IMR-90 (cell line): ENCODE measurements around the gene CLUH. TPM values are rescaled to one million over a fixed set of nuclear protein-coding genes. Genes with fewer than 3 reads are reported as not detected.
"Not testable (repeated sequence)": the region's sequence is repeated elsewhere in the genome, so short reads cannot be mapped to it uniquely, and the experiment has no call there.

Experiments used
- ATAC-seq: fragments of 200-7000 bp; cut with Tn5 transposase; 2 replicates; pipeline ENCODE4 v1.9.1; 2020; ENCODE audit warnings: low read depth, mild to moderate bottlenecking, moderate library complexity
- BruUV-seq: library from RNA; stranded (reverse); fragments of 400-500 nt; replicated peaks from 2 replicates; lab custom pipeline; 2021; lab: Mats Ljungman, UMichigan
- CTCF ChIA-PET: fragments of 300-600 bp; formaldehyde crosslinking; extraction: SDS; loops from one replicate; lab custom pipeline; 2021; ENCODE audit warnings: antibody characterized with exemption; lab: Yijun Ruan, JAX
- POLR2A ChIA-PET: fragments of 300-600 bp; sonication (Branson Sonifier 250); formaldehyde crosslinking; loops from one replicate; lab custom pipeline; 2022; ENCODE audit warnings: antibody characterized with exemption; ENCODE audit not compliant: unreplicated experiment; lab: Charles Lee
- DNase-seq: peaks from one replicate; pipeline ENCODE4 v3.0.0; 2013
- H2AFZ ChIP-seq: replicated peaks from 2 replicates; pipeline ENCODE3; 2013; ENCODE audit warnings: low read length, mild to moderate bottlenecking; ENCODE audit not compliant: poor library complexity
- H2AK5ac ChIP-seq: 2 replicates; pipeline ENCODE4 v1.6.1; 2013; ENCODE audit warnings: low read depth, low read length, inconsistent platforms
- H2AK9ac ChIP-seq: replicated peaks from 2 replicates; pipeline ENCODE3; 2013; ENCODE audit warnings: mild to moderate bottlenecking, low read depth, low read length, moderate library complexity; ENCODE audit not compliant: poor library complexity
- H2BK120ac ChIP-seq: 2 replicates; pipeline ENCODE4 v1.6.1; 2013; ENCODE audit warnings: low read depth, low read length, inconsistent platforms
- H2BK15ac ChIP-seq: 3 replicates; pipeline ENCODE4 v1.6.1; 2013; ENCODE audit warnings: low read depth, low read length, inconsistent platforms
- H2BK20ac ChIP-seq: 2 replicates; pipeline ENCODE4 v1.6.1; 2013; ENCODE audit warnings: low read depth, mild to moderate bottlenecking, inconsistent platforms, low read length, moderate library complexity
- H2BK5ac ChIP-seq: 2 replicates; pipeline ENCODE4 v1.6.1; 2013; ENCODE audit warnings: mild to moderate bottlenecking, low read depth, low read length, inconsistent platforms; ENCODE audit not compliant: poor library complexity, severe bottlenecking
- H3K14ac ChIP-seq: replicated peaks from 2 replicates; pipeline ENCODE4 v1.6.1; 2013; ENCODE audit warnings: low read depth, low read length, inconsistent platforms
- H3K18ac ChIP-seq: 2 replicates; pipeline ENCODE4 v1.6.1; 2013; ENCODE audit warnings: low read depth, low read length, control low read depth
- H3K23ac ChIP-seq: 2 replicates; pipeline ENCODE4 v1.6.1; 2013; ENCODE audit warnings: low read depth, low read length, inconsistent platforms
- H3K27ac ChIP-seq: 2 replicates; pipeline ENCODE4 v1.5.1; 2013; ENCODE audit warnings: mild to moderate bottlenecking, control low read depth, low read length; ENCODE audit not compliant: insufficient read depth
- H3K27me3 ChIP-seq: 2 replicates; pipeline ENCODE4 v1.6.1; 2013; ENCODE audit warnings: low read length; ENCODE audit not compliant: control insufficient read depth, insufficient read depth
- H3K36me3 ChIP-seq: 2 replicates; pipeline ENCODE4 v1.6.1; 2013; ENCODE audit warnings: low read length, mixed read lengths; ENCODE audit not compliant: control insufficient read depth, insufficient read depth
- H3K4ac ChIP-seq: 2 replicates; pipeline ENCODE4 v1.6.1; 2013; ENCODE audit warnings: low read depth, low read length, inconsistent platforms
- H3K4me1 ChIP-seq: 2 replicates; pipeline ENCODE4 v1.6.1; 2013; ENCODE audit warnings: low read length, mixed read lengths; ENCODE audit not compliant: control insufficient read depth, insufficient read depth
- H3K4me2 ChIP-seq: 2 replicates; pipeline ENCODE4 v1.6.1; 2013; ENCODE audit warnings: low read depth, mild to moderate bottlenecking, control low read depth, low read length, moderate library complexity
- H3K4me3 ChIP-seq: 2 replicates; pipeline ENCODE4 v1.5.1; 2013; ENCODE audit warnings: low read depth, mild to moderate bottlenecking, control low read depth, low read length, moderate library complexity; ENCODE audit not compliant: insufficient read depth
- H3K56ac ChIP-seq: 2 replicates; pipeline ENCODE4 v1.6.1; 2013; ENCODE audit warnings: low read length, inconsistent platforms; ENCODE audit not compliant: insufficient read depth; ENCODE audit errors: extremely low read depth
- H3K79me1 ChIP-seq, 2 experiments: 2 replicates each; pipeline ENCODE4 v1.6.1; 2013; ENCODE audit warnings: low read length in 2 of 2, inconsistent platforms in 1 of 2, low read depth in 1 of 2
- H3K9ac ChIP-seq: 2 replicates; pipeline ENCODE4 v1.6.1; 2013; ENCODE audit warnings: low read depth, low read length, control low read depth
- H3K9me1 ChIP-seq: 2 replicates; pipeline ENCODE4 v1.6.1; 2013; ENCODE audit warnings: low read length, inconsistent platforms; ENCODE audit not compliant: insufficient read depth
- H3K9me3 ChIP-seq: 2 replicates; pipeline ENCODE4 v1.6.1; 2013; ENCODE audit warnings: low read length; ENCODE audit not compliant: control insufficient read depth, insufficient read depth
- H4K20me1 ChIP-seq: 2 replicates; pipeline ENCODE4 v1.6.1; 2013; ENCODE audit warnings: low read length, inconsistent platforms; ENCODE audit not compliant: insufficient read depth
- H4K5ac ChIP-seq: 2 replicates; pipeline ENCODE4 v1.6.1; 2013; ENCODE audit warnings: mild to moderate bottlenecking, low read depth, low read length, control low read depth
- H4K8ac ChIP-seq, 2 experiments: 2 replicates each; pipeline ENCODE4 v1.6.1; 2013; ENCODE audit warnings: low read depth in 2 of 2, low read length in 2 of 2, control low read depth in 1 of 2, inconsistent platforms in 1 of 2
- H4K91ac ChIP-seq: 2 replicates; pipeline ENCODE4 v1.6.1; 2013; ENCODE audit warnings: low read depth, low read length, inconsistent platforms; ENCODE audit not compliant: insufficient read depth
- BHLHE40 ChIP-seq: fragments of 150-350 bp; IDR thresholded peaks from 2 replicates; pipeline ENCODE4 v1.6.1; 2016; ENCODE audit warnings: mild to moderate bottlenecking, low read depth, low read length
- CEBPB ChIP-seq: IDR thresholded peaks from 2 replicates; pipeline ENCODE4 v1.6.1; 2012; ENCODE audit warnings: low read depth, low read length, improper control_type of control experiment
- WGBS, 2 experiments: methylation state at CpG; one replicate each; pipeline versions ENCODE4 v1.1.5 to v1.1.7; 2013; ENCODE audit warnings: missing lambda C conversion rate in 2 of 2; ENCODE audit not compliant: insufficient read length in 1 of 2; ENCODE audit errors: extremely low coverage in 2 of 2; 5-methylcytosine and 5-hydroxymethylcytosine counted together
- dilution Hi-C: fragments of 300-500 bp; cut with HindIII; formaldehyde crosslinking; loops from one replicate; pipeline ENCODE4 v1.14.3; 2018; ENCODE audit warnings: low sequenced_read_pairs; ENCODE audit not compliant: unreplicated experiment
- in situ Hi-C: fragments of 300-500 bp; cut with MboI; formaldehyde crosslinking; loops from 3 replicates; pipeline ENCODE4 v1.14.3; 2019; ENCODE audit warnings: low sequenced_read_pairs, inconsistent platforms, mixed read lengths
- intact Hi-C: fragments of 100-400 bp; cut with micrococcal nuclease; formaldehyde crosslinking; loops from 2 replicates; pipeline ENCODE4 v1.10.0; 2022
- polyA plus RNA-seq, 3 experiments: library from polyadenylated mRNA; depleted of rRNA; stranded (reverse); fragments of >200 nt; gene quantifications; 2 replicates each; pipeline ENCODE4 v1.2.3, GENCODE V29; 2012; ENCODE audit warnings: low replicate concordance in 1 of 3
- total RNA-seq: library from RNA; depleted of rRNA; stranded (reverse); fragments of >200 nt; gene quantifications from 2 replicates; pipeline ENCODE4 v1.2.3, GENCODE V29; 2012
- TF ChIP-seq, protein P1 (sequence below): fragments of 150-350 bp; IDR thresholded peaks from 2 replicates; pipeline ENCODE4 v1.6.1; 2017; ENCODE audit warnings: mild to moderate bottlenecking, antibody characterized with exemption, low read length, low read depth

The CLUH gene
- total and polyA plus RNA-seq, 2 of the 4 experiments (the other 2 are of a cell fraction): 12.9 to 42.0 TPM

DNA sequence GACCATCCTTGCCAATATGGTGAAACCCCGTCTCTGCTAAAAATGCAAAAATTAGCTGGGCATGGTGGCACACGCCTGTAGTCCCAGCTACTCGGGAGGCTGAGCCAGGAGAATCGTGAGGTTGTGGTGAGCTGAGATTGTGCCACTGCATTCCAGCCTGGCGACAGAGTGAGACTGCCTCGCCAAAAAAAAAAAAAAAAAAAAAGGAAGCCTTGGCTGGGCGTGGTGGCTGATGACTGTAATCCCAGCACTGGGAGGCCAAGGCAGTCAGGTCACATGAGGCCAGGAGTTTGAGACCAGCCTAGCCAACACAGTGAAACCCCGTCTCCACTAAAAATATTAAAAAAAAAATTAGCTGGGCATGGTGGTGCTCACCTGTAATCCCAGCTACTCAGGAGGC is 52.2 kb downstream of the CLUH start:
- H4K91ac ChIP-seq, H3K4me1 ChIP-seq, H3K9me3 ChIP-seq, H2BK15ac ChIP-seq, H4K8ac ChIP-seq, H3K9me1 ChIP-seq, H3K27ac ChIP-seq, H4K5ac ChIP-seq, H2AFZ ChIP-seq, intact Hi-C loops, H3K18ac ChIP-seq, H3K4me3 ChIP-seq, H3K9ac ChIP-seq, H3K4ac ChIP-seq, dilution Hi-C loops, POLR2A ChIA-PET, H3K23ac ChIP-seq, in situ Hi-C loops, H3K56ac ChIP-seq, H3K27me3 ChIP-seq, H2AK5ac ChIP-seq, H2BK120ac ChIP-seq, CTCF ChIA-PET, H3K4me2 ChIP-seq, H2BK5ac ChIP-seq, H3K14ac ChIP-seq, H2AK9ac ChIP-seq, H2BK20ac ChIP-seq, BruUV-seq: not testable (repeated sequence)
- ATAC-seq (peak; percentile 43), DNase-seq (peak; percentile 56)
- TF ChIP-seq CEBPB (peak; percentile 37; the same call in 1 of the 2 replicates), BHLHE40 (peak; percentile 62)
- TF ChIP-seq, protein P1, sequence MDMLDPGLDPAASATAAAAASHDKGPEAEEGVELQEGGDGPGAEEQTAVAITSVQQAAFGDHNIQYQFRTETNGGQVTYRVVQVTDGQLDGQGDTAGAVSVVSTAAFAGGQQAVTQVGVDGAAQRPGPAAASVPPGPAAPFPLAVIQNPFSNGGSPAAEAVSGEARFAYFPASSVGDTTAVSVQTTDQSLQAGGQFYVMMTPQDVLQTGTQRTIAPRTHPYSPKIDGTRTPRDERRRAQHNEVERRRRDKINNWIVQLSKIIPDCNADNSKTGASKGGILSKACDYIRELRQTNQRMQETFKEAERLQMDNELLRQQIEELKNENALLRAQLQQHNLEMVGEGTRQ: peak; percentile 68
- Histone ChIP-seq H3K79me1 (peaks cover 7 to 63% of the 10 kb centered on the region in 2 experiments; a peak in 3 of 4 replicates), H3K36me3 (peaks cover 19% of the 10 kb centered on the region), H4K20me1 (peaks cover 98% of the 10 kb centered on the region)
- WGBS, 2 experiments: 47% methylated on average over 3 of the region's 8 CpGs; no CpG with 5 or more reads in 1 of the 2 experiments
